Adipocyte (in vitro differentiated cells): ENCODE results near the gene GAK.

Source experiments
- DNase-seq: peaks from one replicate; pipeline ENCODE4 v3.0.0-alpha.2; 2015; ENCODE audit warnings: low read depth
- H3K27me3 ChIP-seq: replicated peaks from 2 replicates; pipeline ENCODE4 v1.7.0; 2013; ENCODE audit warnings: mild to moderate bottlenecking, low read length, moderate library complexity; ENCODE audit not compliant: control insufficient read depth, insufficient read depth
- H3K36me3 ChIP-seq: 2 replicates; pipeline ENCODE4 v1.7.0; 2013; ENCODE audit warnings: low read length, mild to moderate bottlenecking, moderate library complexity; ENCODE audit not compliant: control insufficient read depth, insufficient read depth, severe bottlenecking
- H3K4me1 ChIP-seq: 2 replicates; pipeline ENCODE4 v1.7.0; 2013; ENCODE audit warnings: mild to moderate bottlenecking, low read length, moderate library complexity; ENCODE audit not compliant: control insufficient read depth, insufficient read depth
- H3K4me3 ChIP-seq: 2 replicates; pipeline ENCODE4 v1.7.0; 2013; ENCODE audit warnings: mild to moderate bottlenecking, low read length, moderate library complexity
- H3K9ac ChIP-seq: 2 replicates; pipeline ENCODE4 v1.7.0; 2013; ENCODE audit warnings: mild to moderate bottlenecking, low read length, moderate library complexity
- H3K9me3 ChIP-seq: 2 replicates; pipeline ENCODE4 v1.7.0; 2013; ENCODE audit warnings: mild to moderate bottlenecking, low read length, moderate library complexity; ENCODE audit not compliant: control insufficient read depth

Gene GAK

GRCh38 chr4:907691-908425 lies 24.3 kb downstream of the GAK start:
- no peaks in the 10 kb centered on the region for H3K27me3 ChIP-seq
- H3K4me1 ChIP-seq, result no peaks in the 10 kb centered on the region
- H3K36me3 ChIP-seq, result peaks cover 35% of the 10 kb centered on the region
- no peak for DNase-seq
- H3K4me3 ChIP-seq, result no peak overlapping the region
- no peaks in the 10 kb centered on the region for H3K9me3 ChIP-seq
- no peak overlapping the region for H3K9ac ChIP-seq

GRCh38 chr4:907103-907400 lies 25.1 kb downstream of the GAK start:
- no peaks in the 10 kb centered on the region for H3K9me3 ChIP-seq
- no peak overlapping the region for H3K4me3 ChIP-seq
- no peak for DNase-seq
- no peak overlapping the region for H3K9ac ChIP-seq
- no peaks in the 10 kb centered on the region for H3K27me3 ChIP-seq
- H3K36me3 ChIP-seq, result peaks cover 29% of the 10 kb centered on the region
- H3K4me1 ChIP-seq, result no peaks in the 10 kb centered on the region

- H3K9ac ChIP-seq, result no peak overlapping the region
- no peaks in the 10 kb centered on the region for H3K27me3 ChIP-seq
- H3K9me3 ChIP-seq, result no peaks in the 10 kb centered on the region
- peaks cover 24% of the 10 kb centered on the region for H3K36me3 ChIP-seq
- DNase-seq, result no peak
- H3K4me3 ChIP-seq, result no peak overlapping the region
- no peaks in the 10 kb centered on the region for H3K4me1 ChIP-seq
These were observed 25.6 kb downstream of the GAK start for GRCh38 chr4:906339-907102.

DNA sequence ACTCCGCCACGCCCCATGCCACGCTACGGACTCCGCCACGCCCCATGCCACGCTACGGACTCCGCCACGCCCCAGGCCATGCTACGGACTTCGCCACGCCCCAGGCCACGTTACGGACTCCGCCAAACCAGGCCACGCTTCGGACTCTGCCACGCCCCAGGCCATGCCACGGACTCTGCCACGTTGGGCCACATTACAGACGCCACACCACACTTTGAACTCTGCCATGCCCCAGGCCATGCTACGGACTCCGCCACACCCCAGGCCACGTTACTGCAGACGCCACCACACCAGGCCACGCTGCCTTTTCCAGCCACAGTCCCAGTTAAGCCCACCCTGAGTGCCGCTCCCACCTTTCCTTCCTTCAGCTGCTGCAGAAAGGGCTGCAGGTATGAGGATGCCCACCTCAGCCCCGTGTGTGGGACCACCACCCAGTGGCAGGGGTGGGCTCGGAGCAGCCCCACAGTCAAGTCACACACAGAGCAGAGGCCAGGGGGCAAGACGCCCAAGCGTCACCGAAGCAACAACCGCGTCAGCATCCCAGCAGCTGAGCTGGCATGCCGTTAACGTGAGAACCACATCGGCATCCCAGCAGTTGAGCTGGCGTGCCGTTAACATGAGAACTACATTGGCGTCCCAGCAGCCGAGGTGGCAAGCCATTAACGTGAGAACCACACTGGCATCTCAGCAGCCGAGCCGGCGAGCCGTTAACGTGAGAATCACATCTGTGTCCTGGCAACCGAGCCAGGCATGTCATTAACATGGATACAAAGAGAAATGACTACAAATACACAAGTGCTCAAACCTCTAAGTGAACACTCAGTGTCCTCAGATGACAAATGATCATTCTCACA lies 26.4 kb downstream of the GAK start:
- Histone ChIP-seq H3K4me3 (no peak overlapping the region), H3K4me1 (no peaks in the 10 kb centered on the region), H3K9me3 (no peaks in the 10 kb centered on the region), H3K36me3 (peaks cover 20% of the 10 kb centered on the region), H3K9ac (no peak overlapping the region), H3K27me3 (no peaks in the 10 kb centered on the region)
- DNase-seq, result no peak

- Histone ChIP-seq H3K36me3 (peaks cover 17% of the 10 kb centered on the region), H3K4me3 (no peak overlapping the region), H3K27me3 (no peaks in the 10 kb centered on the region), H3K4me1 (no peaks in the 10 kb centered on the region), H3K9ac (no peak overlapping the region), H3K9me3 (no peaks in the 10 kb centered on the region)
- DNase-seq, result no peak
These were observed 28.8 kb downstream of the GAK start for GRCh38 chr4:903066-904046.

DNA sequence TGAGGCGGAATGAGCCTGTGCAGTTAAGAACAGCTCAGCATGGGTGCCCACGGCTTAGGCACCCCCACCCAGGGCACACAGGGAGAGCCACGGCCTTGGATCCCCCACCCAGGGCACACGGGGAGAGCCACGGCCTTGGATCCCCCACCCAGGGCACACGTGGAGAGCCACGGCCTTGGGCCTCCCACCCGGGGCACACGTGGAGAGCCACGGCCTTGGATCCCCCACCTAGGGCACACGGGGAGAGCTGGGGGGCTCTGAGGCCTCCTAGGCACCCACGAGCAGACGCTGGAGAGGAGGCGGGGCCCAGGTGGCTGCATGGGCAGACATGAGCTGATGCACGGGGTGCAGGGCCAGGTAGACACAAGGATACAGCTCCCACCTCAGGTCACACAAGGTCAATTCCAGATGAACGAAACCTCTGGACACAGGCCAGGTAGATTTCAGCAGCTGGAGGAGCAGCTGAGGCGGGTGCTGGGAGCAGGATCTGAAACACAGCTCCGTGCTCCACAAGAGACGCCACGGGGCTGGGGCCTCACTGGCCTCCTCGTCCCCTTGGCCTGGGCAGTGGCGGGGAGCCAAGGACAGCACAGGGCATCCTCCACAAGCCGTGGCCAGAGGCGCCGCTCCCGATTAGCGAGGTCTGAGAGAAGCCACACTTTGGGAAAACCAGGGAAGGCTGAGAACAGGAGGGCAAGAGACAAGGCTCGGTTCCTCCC lies 30.8 kb downstream of the GAK start:
- H3K9me3 ChIP-seq, result no peaks in the 10 kb centered on the region
- H3K4me1 ChIP-seq, result no peaks in the 10 kb centered on the region
- no peaks in the 10 kb centered on the region for H3K27me3 ChIP-seq
- no peak for DNase-seq
- no peak overlapping the region for H3K9ac ChIP-seq
- peaks cover 20% of the 10 kb centered on the region for H3K36me3 ChIP-seq
- no peak overlapping the region for H3K4me3 ChIP-seq

GRCh38 chr4:900721-901120 lies 31.4 kb downstream of the GAK start:
- Histone ChIP-seq H3K27me3 (no peaks in the 10 kb centered on the region), H3K36me3 (peaks cover 24% of the 10 kb centered on the region), H3K9me3 (no peaks in the 10 kb centered on the region), H3K4me3 (no peak overlapping the region), H3K9ac (no peak overlapping the region), H3K4me1 (no peaks in the 10 kb centered on the region)
- no peak for DNase-seq

DNA sequence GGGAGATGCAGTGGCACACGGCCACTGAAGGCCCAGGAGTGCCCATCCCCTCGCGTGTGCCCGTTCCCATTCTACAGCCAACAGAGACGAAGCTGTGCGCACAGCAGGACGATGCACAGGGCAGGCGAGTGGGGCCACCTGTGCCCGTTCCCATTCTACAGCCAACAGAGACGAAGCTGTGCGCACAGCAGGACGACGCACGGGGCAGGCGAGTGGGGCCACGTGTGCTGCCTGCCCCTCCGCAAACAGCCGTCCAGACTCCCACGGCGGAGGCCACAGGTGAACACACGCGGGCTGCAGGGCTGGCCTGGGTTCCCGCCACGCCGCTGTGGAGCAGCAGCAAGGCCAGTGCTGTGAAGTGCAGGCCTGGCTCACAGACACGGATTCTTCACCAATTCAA lies 32.0 kb downstream of the GAK start:
- H3K9me3 ChIP-seq, result no peaks in the 10 kb centered on the region
- no peaks in the 10 kb centered on the region for H3K27me3 ChIP-seq
- no peak overlapping the region for H3K9ac ChIP-seq
- H3K4me3 ChIP-seq, result no peak overlapping the region
- peaks cover 28% of the 10 kb centered on the region for H3K36me3 ChIP-seq
- no peak for DNase-seq
- H3K4me1 ChIP-seq, result no peaks in the 10 kb centered on the region

GRCh38 chr4:899556-899906 lies 32.6 kb downstream of the GAK start:
- Histone ChIP-seq H3K36me3 (peaks cover 30% of the 10 kb centered on the region), H3K9me3 (no peaks in the 10 kb centered on the region), H3K27me3 (no peaks in the 10 kb centered on the region), H3K4me3 (no peak overlapping the region), H3K4me1 (no peaks in the 10 kb centered on the region), H3K9ac (no peak overlapping the region)
- DNase-seq, result no peak

- H3K9ac ChIP-seq, result no peak overlapping the region
These were observed 33.1 kb downstream of the GAK start for GRCh38 chr4:898869-899555.

More at GRCh38 chr4:898869-899555, 33.1 kb downstream of the GAK start:
- Histone ChIP-seq H3K4me1 (no peaks in the 10 kb centered on the region), H3K36me3 (peaks cover 30% of the 10 kb centered on the region), H3K9me3 (no peaks in the 10 kb centered on the region), H3K27me3 (no peaks in the 10 kb centered on the region), H3K4me3 (no peak overlapping the region)
- DNase-seq, result no peak
